Calu3 (cell line): ENCODE data around the gene TBPL1. TPM values are rescaled to one million over a fixed set of nuclear protein-coding genes. Genes with fewer than 3 reads are reported as not detected.

Source experiments
- BruUV-seq: library from RNA; stranded (reverse); fragments of 400-500 nt; replicated peaks from 2 replicates; lab custom pipeline; 2021; lab: Mats Ljungman, UMichigan
- CTCF ChIA-PET: fragments of 300-600 bp; sonication (Branson Sonifier 250); formaldehyde crosslinking; loops from one replicate; lab custom pipeline; 2022; ENCODE audit warnings: antibody characterized with exemption; lab: Charles Lee
- DNase-seq: peaks from one replicate; pipeline ENCODE4 v3.0.0; 2022
- H3K27ac Mint-ChIP-seq: one replicate; pipeline ENCODE4 v1.8.0; 2022; ENCODE audit warnings: mixed read lengths; ENCODE audit not compliant: unreplicated experiment
- H3K27me3 Mint-ChIP-seq: one replicate; pipeline ENCODE4 v1.8.0; 2022; ENCODE audit warnings: mixed read lengths; ENCODE audit not compliant: unreplicated experiment
- H3K36me3 Mint-ChIP-seq: one replicate; pipeline ENCODE4 v1.8.0; 2022; ENCODE audit warnings: mild to moderate bottlenecking, moderate library complexity, mixed read lengths; ENCODE audit not compliant: insufficient read depth, unreplicated experiment
- H3K4me1 Mint-ChIP-seq: one replicate; pipeline ENCODE4 v1.8.0; 2022; ENCODE audit warnings: mild to moderate bottlenecking, low read depth, mixed read lengths; ENCODE audit not compliant: unreplicated experiment
- H3K4me3 Mint-ChIP-seq: one replicate; pipeline ENCODE4 v1.8.0; 2022; ENCODE audit warnings: mild to moderate bottlenecking, low read depth, moderate library complexity, mixed read lengths; ENCODE audit not compliant: unreplicated experiment
- H3K9me3 Mint-ChIP-seq: one replicate; pipeline ENCODE4 v1.8.0; 2022; ENCODE audit warnings: low read depth, mixed read lengths; ENCODE audit not compliant: unreplicated experiment
- CTCF ChIP-seq: fragments of 200-600 bp; IDR thresholded peaks from one replicate; pipeline ENCODE4 v1.8.0; 2022; ENCODE audit warnings: antibody characterized with exemption; ENCODE audit not compliant: unreplicated experiment
- intact Hi-C: fragments of 100-400 bp; cut with micrococcal nuclease; formaldehyde crosslinking; loops from one replicate; pipeline ENCODE4 v1.10.0; 2022; ENCODE audit not compliant: unreplicated experiment
- total RNA-seq: library from RNA; stranded (reverse); gene quantifications from 2 replicates; pipeline ENCODE4 v1.2.3, GENCODE V29; 2022

TBPL1 gene
- total RNA-seq, 1 experiment from 2014 or later, result 31.5 TPM

GRCh38 chr6:133938533-133938932, 14.5 kb upstream of the TBPL1 start:
- no peak overlapping the region for H3K27ac Mint-ChIP-seq

GRCh38 chr6:133939778-133940667, 13.0 kb upstream of the TBPL1 start:
- CTCF ChIA-PET, result no interaction called here
- H3K4me1 Mint-ChIP-seq, result no peaks in the 10 kb centered on the region
- no peak for DNase-seq
- no TSS peak for BruUV-seq
- H3K9me3 Mint-ChIP-seq, result peaks cover 4% of the 10 kb centered on the region
- H3K27me3 Mint-ChIP-seq, result no peaks in the 10 kb centered on the region
- intact Hi-C loops, result no loop called here
- H3K4me3 Mint-ChIP-seq, result no peak overlapping the region
- no peak for TF ChIP-seq CTCF
- H3K27ac Mint-ChIP-seq, result no peak overlapping the region
- H3K36me3 Mint-ChIP-seq, result no peaks in the 10 kb centered on the region

More at GRCh38 chr6:133938533-133938932, 14.5 kb upstream of the TBPL1 start:
- DNase-seq, result no peak
- H3K4me1 Mint-ChIP-seq, result no peaks in the 10 kb centered on the region
- BruUV-seq, result no TSS peak
- no peaks in the 10 kb centered on the region for H3K36me3 Mint-ChIP-seq
- H3K9me3 Mint-ChIP-seq, result peaks cover 4% of the 10 kb centered on the region
- CTCF ChIA-PET, result no interaction called here
- no peaks in the 10 kb centered on the region for H3K27me3 Mint-ChIP-seq
- no peak for TF ChIP-seq CTCF
- no peak overlapping the region for H3K4me3 Mint-ChIP-seq
- intact Hi-C loops, result no loop called here

GRCh38 chr6:133945158-133945557, 7.9 kb upstream of the TBPL1 start:
- peaks cover 7% of the 10 kb centered on the region for H3K4me1 Mint-ChIP-seq

GRCh38 chr6:133947302-133947900, 5.6 kb upstream of the TBPL1 start:
- CTCF ChIA-PET, result no interaction called here
- Mint-ChIP-seq H3K4me1 (peaks cover 17% of the 10 kb centered on the region), H3K27me3 (no peaks in the 10 kb centered on the region), H3K4me3 (no peak overlapping the region), H3K36me3 (peaks cover 9% of the 10 kb centered on the region), H3K27ac (no peak overlapping the region), H3K9me3 (no peaks in the 10 kb centered on the region)
- intact Hi-C loops, result no loop called here
- no peak for TF ChIP-seq CTCF
- no peak for DNase-seq
- BruUV-seq, result no TSS peak

More at GRCh38 chr6:133945158-133945557, 7.9 kb upstream of the TBPL1 start:
- peaks cover 4% of the 10 kb centered on the region for H3K9me3 Mint-ChIP-seq
- TF ChIP-seq CTCF, result no peak
- no peaks in the 10 kb centered on the region for H3K36me3 Mint-ChIP-seq
- CTCF ChIA-PET, result interaction anchor here (0.7 to 1.0 kb wide), 3 partner anchors 13 to 939 kb away, joined by 3 to 7 read pairs (median 3); no protein-coding TSS in a partner anchor
- DNase-seq, result no peak
- intact Hi-C loops, result no loop called here
- H3K27ac Mint-ChIP-seq, result no peak overlapping the region
- no peaks in the 10 kb centered on the region for H3K27me3 Mint-ChIP-seq
- BruUV-seq, result no TSS peak
- no peak overlapping the region for H3K4me3 Mint-ChIP-seq
